ENCODE data around the gene SLC25A26. TPM values are rescaled to one million over a fixed set of nuclear protein-coding genes. Genes with fewer than 3 reads are reported as not detected.

The SLC25A26 gene
- total and polyA plus RNA-seq, 4 donors: 19.8 to 23.4 (median 22.5) TPM

DNA sequence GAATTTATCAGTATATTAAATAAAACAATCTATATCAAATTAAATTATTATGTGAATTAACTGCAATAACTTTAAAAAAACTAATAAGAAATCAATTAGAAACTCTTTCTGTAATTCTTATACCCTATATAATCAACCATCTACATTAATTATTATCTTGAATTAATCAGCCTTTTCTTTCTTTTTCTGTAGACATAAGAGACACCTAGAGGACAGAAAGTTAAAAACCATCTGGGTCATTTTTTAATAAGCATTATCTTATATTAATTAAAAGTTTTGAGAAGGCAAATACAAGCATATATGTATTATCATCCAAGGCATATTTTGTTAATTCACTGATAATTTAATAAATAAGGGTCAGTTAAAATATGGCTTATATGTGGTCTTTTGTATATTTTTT lies 24.2 kb upstream of the SLC25A26 start:
- peaks cover 12% of the 10 kb centered on the region for H3K4me1 ChIP-seq (ENCODE audit: control insufficient read depth, insufficient read depth, low read length)
- H3K27ac ChIP-seq (ENCODE audit: low read depth, low read length): no peak overlapping the region
- H3K27me3 ChIP-seq (ENCODE audit: control insufficient read depth, insufficient read depth, low read length): no peaks in the 10 kb centered on the region
- no peaks in the 10 kb centered on the region for H3K36me3 ChIP-seq (ENCODE audit: control insufficient read depth, insufficient read depth, low read length)
- peak in 1 of 6 donors; percentile 58 for DNase-seq (ENCODE audit: low read depth in 4 of 6, low spot score in 6 of 6)
- H3K9me3 ChIP-seq (ENCODE audit: control insufficient read depth, insufficient read depth, low read length): no peaks in the 10 kb centered on the region
- no peak overlapping the region for H3K4me3 ChIP-seq (ENCODE audit: low read depth, low read length)

DNA sequence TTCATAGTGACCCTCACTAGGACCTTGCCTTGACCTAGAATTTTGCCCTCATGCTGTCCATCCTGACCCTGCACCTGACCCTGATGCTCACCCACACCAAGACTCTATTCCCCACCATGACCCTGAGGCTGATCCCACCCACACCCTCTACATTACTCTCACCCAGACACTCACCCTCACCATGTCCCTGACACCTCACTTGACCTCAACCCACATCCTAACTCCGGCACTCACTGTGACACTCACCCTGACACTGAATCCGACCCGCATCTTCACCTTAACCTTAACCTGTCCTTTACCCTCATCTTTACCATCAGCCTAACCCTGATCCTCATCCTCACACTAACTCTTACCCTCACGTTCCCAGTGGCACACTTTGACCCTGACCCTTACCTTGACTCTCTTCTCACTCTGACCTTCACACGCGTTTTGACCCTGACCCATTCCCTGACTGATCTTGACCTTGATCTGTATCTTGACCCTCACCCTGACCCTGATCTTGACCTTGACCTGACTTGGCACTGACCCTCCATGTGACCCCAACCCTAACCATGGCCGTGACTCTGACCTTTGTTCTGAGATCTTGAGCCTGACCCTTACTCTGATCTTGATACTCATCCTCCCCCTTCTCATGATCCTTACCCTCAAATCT lies 22.2 kb upstream of the SLC25A26 start:
- DNase-seq (ENCODE audit: low read depth in 4 of 6, low spot score in 6 of 6): no peak
- no peak overlapping the region for H3K27ac ChIP-seq (ENCODE audit: low read depth, low read length)
- H3K4me3 ChIP-seq (ENCODE audit: low read depth, low read length): no peak overlapping the region
- 93% methylated on average over 7 of the region's 7 CpGs for WGBS (ENCODE audit: insufficient coverage)
- no peaks in the 10 kb centered on the region for H3K9me3 ChIP-seq (ENCODE audit: control insufficient read depth, insufficient read depth, low read length)
- peaks cover 12% of the 10 kb centered on the region for H3K4me1 ChIP-seq (ENCODE audit: control insufficient read depth, insufficient read depth, low read length)
- H3K36me3 ChIP-seq (ENCODE audit: control insufficient read depth, insufficient read depth, low read length): no peaks in the 10 kb centered on the region
- no peaks in the 10 kb centered on the region for H3K27me3 ChIP-seq (ENCODE audit: control insufficient read depth, insufficient read depth, low read length)

DNA sequence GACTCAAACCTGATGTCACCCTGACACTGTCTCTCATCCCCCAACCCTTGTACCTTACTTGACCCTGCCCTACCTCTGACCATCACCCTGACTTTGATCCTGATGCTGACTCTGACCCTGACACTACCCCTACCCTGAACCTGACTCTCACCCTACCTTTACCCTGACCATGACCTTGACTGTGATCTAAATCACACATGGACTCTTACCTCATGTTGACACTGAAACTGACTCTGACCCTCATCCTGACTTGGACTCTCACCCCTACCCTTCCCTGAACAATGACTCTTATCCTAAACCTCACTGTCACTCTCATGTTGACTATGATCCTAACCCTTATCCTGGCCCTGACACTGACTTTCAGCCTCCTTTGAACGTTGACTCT lies 21.7 kb upstream of the SLC25A26 start:
- Histone ChIP-seq H3K4me1 (ENCODE audit: control insufficient read depth, insufficient read depth, low read length) (peaks cover 12% of the 10 kb centered on the region), H3K27ac (ENCODE audit: low read depth, low read length) (no peak overlapping the region), H3K9me3 (ENCODE audit: control insufficient read depth, insufficient read depth, low read length) (no peaks in the 10 kb centered on the region), H3K27me3 (ENCODE audit: control insufficient read depth, insufficient read depth, low read length) (no peaks in the 10 kb centered on the region), H3K36me3 (ENCODE audit: control insufficient read depth, insufficient read depth, low read length) (no peaks in the 10 kb centered on the region), H3K4me3 (ENCODE audit: low read depth, low read length) (no peak overlapping the region)
- WGBS (ENCODE audit: insufficient coverage): 89% methylated on average over 1 of the region's 1 CpG
- DNase-seq (ENCODE audit: low read depth in 4 of 6, low spot score in 6 of 6): no peak

DNA sequence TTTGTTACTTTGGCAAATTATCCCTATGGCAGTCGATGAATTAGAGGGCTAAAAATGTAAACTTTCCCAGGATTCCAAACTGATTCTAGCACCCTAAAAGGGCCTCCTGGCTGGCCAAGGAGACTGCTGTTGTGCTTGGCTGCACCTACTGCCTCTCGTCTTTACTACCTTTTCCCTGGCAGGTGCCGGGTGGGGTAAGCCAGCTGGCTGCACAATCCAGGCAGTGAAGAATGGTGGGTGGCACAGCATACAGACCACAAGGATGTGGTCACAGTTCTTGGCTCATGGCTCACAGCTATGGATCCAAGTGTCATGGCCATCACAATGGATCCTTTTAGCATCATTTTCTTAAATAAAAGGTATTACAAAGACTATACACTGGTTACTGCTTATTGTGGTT lies 20.7 kb upstream of the SLC25A26 start:
- WGBS (ENCODE audit: insufficient coverage): 100% methylated on average over 1 of the region's 3 CpGs
- H3K27ac ChIP-seq (ENCODE audit: low read depth, low read length): no peak overlapping the region

DNA sequence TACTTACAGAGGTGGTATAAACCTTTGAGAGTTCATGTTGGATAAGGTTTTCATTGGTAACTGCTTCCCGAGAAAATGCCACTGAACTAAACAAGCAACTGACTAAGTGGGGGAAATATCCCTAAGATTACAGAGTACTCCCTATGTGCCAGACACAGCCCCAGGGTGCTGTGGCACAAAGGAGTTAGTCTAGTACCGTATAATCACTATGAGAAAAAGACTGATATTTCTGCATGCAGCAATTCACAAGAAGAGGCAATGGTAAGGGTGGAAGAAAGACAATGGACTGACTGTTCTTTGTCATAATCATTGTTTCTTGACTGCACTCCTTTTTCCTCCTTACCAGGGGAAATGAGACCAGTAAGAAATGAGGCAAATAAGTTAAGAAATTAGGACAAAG lies 20.0 kb upstream of the SLC25A26 start:
- no CpG with 5 or more reads among the region's 2 CpGs for WGBS (ENCODE audit: insufficient coverage)
- H3K4me3 ChIP-seq (ENCODE audit: low read depth, low read length): no peak overlapping the region
- no peaks in the 10 kb centered on the region for H3K27me3 ChIP-seq (ENCODE audit: control insufficient read depth, insufficient read depth, low read length)
- no peak overlapping the region for H3K27ac ChIP-seq (ENCODE audit: low read depth, low read length)
- no peak for DNase-seq (ENCODE audit: low read depth in 4 of 6, low spot score in 6 of 6)
- H3K9me3 ChIP-seq (ENCODE audit: control insufficient read depth, insufficient read depth, low read length): no peaks in the 10 kb centered on the region
- no peaks in the 10 kb centered on the region for H3K36me3 ChIP-seq (ENCODE audit: control insufficient read depth, insufficient read depth, low read length)
- H3K4me1 ChIP-seq (ENCODE audit: control insufficient read depth, insufficient read depth, low read length): no peaks in the 10 kb centered on the region

More for the DNA sequence above, 20.7 kb upstream of the SLC25A26 start:
- Histone ChIP-seq H3K36me3 (ENCODE audit: control insufficient read depth, insufficient read depth, low read length) (no peaks in the 10 kb centered on the region), H3K4me1 (ENCODE audit: control insufficient read depth, insufficient read depth, low read length) (peaks cover 4% of the 10 kb centered on the region), H3K9me3 (ENCODE audit: control insufficient read depth, insufficient read depth, low read length) (no peaks in the 10 kb centered on the region), H3K27me3 (ENCODE audit: control insufficient read depth, insufficient read depth, low read length) (no peaks in the 10 kb centered on the region), H3K4me3 (ENCODE audit: low read depth, low read length) (no peak overlapping the region)
- DNase-seq (ENCODE audit: low read depth in 4 of 6, low spot score in 6 of 6): no peak

DNA sequence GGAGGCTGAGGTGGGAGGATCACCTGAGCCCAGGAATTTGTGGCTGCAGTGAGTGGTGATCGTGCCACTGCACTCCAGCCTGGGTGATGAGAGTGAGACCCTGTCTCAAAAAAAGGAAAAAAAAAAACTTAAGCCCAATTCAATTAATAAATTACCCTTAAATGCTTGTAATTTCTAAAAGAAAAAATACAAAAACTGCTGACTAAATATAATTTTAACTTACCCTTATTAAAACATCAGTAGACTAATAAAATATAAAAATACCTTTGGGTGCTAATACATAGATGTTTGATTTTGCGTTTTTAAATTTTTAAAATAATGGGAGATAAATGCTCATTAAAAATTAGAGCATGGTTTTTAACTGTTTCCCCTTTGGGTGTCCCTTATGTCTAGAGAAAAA lies 17.5 kb upstream of the SLC25A26 start:
- WGBS (ENCODE audit: insufficient coverage): no CpG with 5 or more reads among the region's 2 CpGs
- Histone ChIP-seq H3K4me3 (ENCODE audit: low read depth, low read length) (no peak overlapping the region), H3K9me3 (ENCODE audit: control insufficient read depth, insufficient read depth, low read length) (no peaks in the 10 kb centered on the region), H3K36me3 (ENCODE audit: control insufficient read depth, insufficient read depth, low read length) (no peaks in the 10 kb centered on the region), H3K27me3 (ENCODE audit: control insufficient read depth, insufficient read depth, low read length) (no peaks in the 10 kb centered on the region), H3K4me1 (ENCODE audit: control insufficient read depth, insufficient read depth, low read length) (no peaks in the 10 kb centered on the region), H3K27ac (ENCODE audit: low read depth, low read length) (no peak overlapping the region)
- DNase-seq (ENCODE audit: low read depth in 4 of 6, low spot score in 6 of 6): no peak

DNA sequence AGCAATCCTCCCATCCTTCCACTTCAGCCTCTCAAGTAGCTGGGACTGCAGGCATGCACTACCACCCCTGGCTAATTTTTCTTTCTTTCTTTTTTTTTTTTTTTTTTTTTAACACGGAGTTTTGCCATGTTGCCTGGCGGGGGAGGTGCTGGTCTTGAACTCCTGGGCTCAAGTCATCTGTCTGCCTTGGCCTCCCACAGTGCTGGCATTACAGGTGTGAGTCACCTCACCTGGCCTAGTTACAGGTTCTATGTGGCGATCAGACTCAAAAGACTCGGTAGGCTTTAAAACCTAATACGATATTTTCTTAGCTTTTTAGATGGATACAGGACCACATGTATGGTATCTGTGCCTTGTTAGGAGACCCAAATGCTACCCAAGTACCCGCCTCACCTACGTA lies 14.0 kb upstream of the SLC25A26 start:
- no peaks in the 10 kb centered on the region for H3K36me3 ChIP-seq (ENCODE audit: control insufficient read depth, insufficient read depth, low read length)
- H3K27ac ChIP-seq (ENCODE audit: low read depth, low read length): no peak overlapping the region
- no peak overlapping the region for H3K4me3 ChIP-seq (ENCODE audit: low read depth, low read length)
- no peaks in the 10 kb centered on the region for H3K9me3 ChIP-seq (ENCODE audit: control insufficient read depth, insufficient read depth, low read length)
- no peak for DNase-seq (ENCODE audit: low read depth in 4 of 6, low spot score in 6 of 6)
- WGBS (ENCODE audit: insufficient coverage): 84% methylated on average over 4 of the region's 7 CpGs
- H3K4me1 ChIP-seq (ENCODE audit: control insufficient read depth, insufficient read depth, low read length): no peaks in the 10 kb centered on the region
- H3K27me3 ChIP-seq (ENCODE audit: control insufficient read depth, insufficient read depth, low read length): no peaks in the 10 kb centered on the region

DNA sequence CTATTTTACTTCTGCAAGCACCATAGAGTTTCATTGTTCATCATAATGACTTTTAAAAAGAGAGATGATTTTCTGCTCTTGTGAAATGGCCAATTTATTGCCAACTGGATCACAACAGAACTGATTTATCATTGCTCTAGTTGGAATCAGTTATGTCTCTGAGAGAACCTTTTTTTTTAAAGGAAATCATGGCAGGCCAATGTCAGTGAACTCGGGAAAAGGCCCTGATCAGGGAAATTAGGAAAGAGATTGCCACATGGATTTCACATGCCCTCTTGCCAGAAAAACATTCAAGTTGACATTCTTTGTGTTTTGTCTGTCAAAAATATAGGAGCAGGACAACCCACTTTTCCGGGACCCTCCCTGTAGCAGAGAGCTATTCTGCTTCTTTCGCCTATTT lies 12.6 kb upstream of the SLC25A26 start:
- WGBS (ENCODE audit: insufficient coverage): 71% methylated on average over 1 of the region's 3 CpGs

DNA sequence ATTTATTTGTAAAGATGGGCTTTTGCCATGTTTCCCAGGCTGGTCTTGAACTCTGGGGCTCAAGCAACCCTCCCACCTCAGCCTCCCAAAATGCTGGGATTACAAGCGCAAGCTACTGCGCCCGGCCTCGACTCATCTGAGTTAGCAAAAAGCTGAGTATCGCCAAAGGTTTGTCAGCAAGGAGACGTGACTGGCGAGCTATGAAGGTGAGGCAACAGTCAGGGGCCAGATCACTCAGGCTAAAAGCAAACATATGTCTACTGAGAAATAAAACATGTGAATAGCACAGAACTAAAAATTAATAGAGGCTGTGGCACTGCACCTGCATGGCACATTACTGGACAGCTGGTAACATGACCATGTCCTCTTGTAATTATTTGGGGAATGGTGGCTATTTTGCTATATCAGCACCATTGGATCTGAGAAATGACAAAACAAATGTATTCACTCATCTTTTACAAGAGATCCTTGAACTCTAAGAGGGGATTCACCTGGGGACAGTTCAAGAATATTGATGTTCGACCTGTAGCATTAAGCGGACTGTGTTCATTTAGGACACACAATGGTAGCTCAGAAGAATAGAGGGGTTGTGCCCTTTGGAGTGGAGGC lies 10.0 kb upstream of the SLC25A26 start:
- Histone ChIP-seq H3K27me3 (ENCODE audit: control insufficient read depth, insufficient read depth, low read length) (no peaks in the 10 kb centered on the region), H3K4me1 (ENCODE audit: control insufficient read depth, insufficient read depth, low read length) (no peaks in the 10 kb centered on the region), H3K9me3 (ENCODE audit: control insufficient read depth, insufficient read depth, low read length) (no peaks in the 10 kb centered on the region), H3K4me3 (ENCODE audit: low read depth, low read length) (no peak overlapping the region), H3K27ac (ENCODE audit: low read depth, low read length) (no peak overlapping the region), H3K36me3 (ENCODE audit: control insufficient read depth, insufficient read depth, low read length) (no peaks in the 10 kb centered on the region)
- 89% methylated on average over 7 of the region's 9 CpGs for WGBS (ENCODE audit: insufficient coverage)
- no peak for DNase-seq (ENCODE audit: low read depth in 4 of 6, low spot score in 6 of 6)

More for the DNA sequence above, 12.6 kb upstream of the SLC25A26 start:
- Histone ChIP-seq H3K27ac (ENCODE audit: low read depth, low read length) (no peak overlapping the region), H3K27me3 (ENCODE audit: control insufficient read depth, insufficient read depth, low read length) (no peaks in the 10 kb centered on the region), H3K36me3 (ENCODE audit: control insufficient read depth, insufficient read depth, low read length) (no peaks in the 10 kb centered on the region), H3K4me1 (ENCODE audit: control insufficient read depth, insufficient read depth, low read length) (no peaks in the 10 kb centered on the region), H3K9me3 (ENCODE audit: control insufficient read depth, insufficient read depth, low read length) (no peaks in the 10 kb centered on the region), H3K4me3 (ENCODE audit: low read depth, low read length) (no peak overlapping the region)
- DNase-seq (ENCODE audit: low read depth in 4 of 6, low spot score in 6 of 6): no peak

DNA sequence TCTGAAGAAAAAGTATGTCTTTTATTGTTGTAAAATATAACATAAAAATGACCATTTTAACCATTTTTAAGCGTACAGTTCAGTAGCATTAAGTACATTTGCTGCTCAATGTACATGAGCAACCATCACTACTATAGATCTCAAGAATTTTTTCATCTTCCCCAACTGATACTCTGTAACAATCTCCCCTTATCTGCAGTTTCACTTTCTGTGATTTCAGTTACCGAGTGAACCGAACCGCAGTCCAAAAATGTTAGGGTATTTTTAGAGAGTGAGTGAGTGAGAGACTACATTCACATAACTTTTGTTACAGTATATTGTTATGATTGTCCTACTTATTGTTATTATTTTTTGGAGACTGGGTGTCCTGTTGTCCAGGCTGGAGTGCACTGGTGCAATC lies 9.0 kb upstream of the SLC25A26 start:
- no peak for DNase-seq (ENCODE audit: low read depth in 4 of 6, low spot score in 6 of 6)
- H3K4me3 ChIP-seq (ENCODE audit: low read depth, low read length): no peak overlapping the region
- WGBS (ENCODE audit: insufficient coverage): no CpG with 5 or more reads among the region's 4 CpGs
- H3K27me3 ChIP-seq (ENCODE audit: control insufficient read depth, insufficient read depth, low read length): no peaks in the 10 kb centered on the region
- no peaks in the 10 kb centered on the region for H3K9me3 ChIP-seq (ENCODE audit: control insufficient read depth, insufficient read depth, low read length)
- no peaks in the 10 kb centered on the region for H3K36me3 ChIP-seq (ENCODE audit: control insufficient read depth, insufficient read depth, low read length)
- H3K27ac ChIP-seq (ENCODE audit: low read depth, low read length): no peak overlapping the region
- no peaks in the 10 kb centered on the region for H3K4me1 ChIP-seq (ENCODE audit: control insufficient read depth, insufficient read depth, low read length)
